NCI-H2081 (cell line): Measurements from ENCODE around the gene PNRC2.
"Not testable (repeated sequence)": the region's sequence is repeated elsewhere in the genome, so short reads cannot be mapped to it uniquely, and the experiment has no call there.

Experiments
- DNase-seq, 2 experiments: peaks; one replicate each; lab custom pipeline; 2025; lab: John Stamatoyannopoulos, UW

The PNRC2 gene

DNA sequence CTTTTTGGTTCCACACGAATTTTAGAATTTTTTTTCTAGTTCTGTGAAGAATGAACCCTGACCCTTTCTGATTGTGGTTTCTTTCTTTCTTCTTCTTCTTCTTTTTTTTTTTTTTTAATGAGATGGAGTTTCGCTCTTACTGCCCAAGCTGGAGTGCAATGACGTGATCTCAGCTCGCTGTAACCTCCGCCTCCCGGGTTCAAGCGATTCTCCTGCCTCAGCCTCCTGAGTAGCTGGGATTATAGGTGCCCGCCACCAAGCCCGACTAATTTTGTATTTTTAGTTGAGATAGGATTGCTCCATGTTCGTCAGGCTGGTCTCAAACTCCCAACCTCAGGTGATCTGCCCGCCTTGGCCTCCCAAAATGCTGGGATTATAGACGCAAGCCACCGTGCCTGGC lies 32.4 kb downstream of the PNRC2 start:
- DNase-seq, result not testable (repeated sequence)

GRCh38 chr1:23995431-23995837 lies 35.8 kb downstream of the PNRC2 start:
- no peak for DNase-seq

GRCh38 chr1:23996700-23997229 lies 37.1 kb downstream of the PNRC2 start:
- no peak for DNase-seq

- no peak for DNase-seq
These were observed 38.2 kb downstream of the PNRC2 start for GRCh38 chr1:23997812-23998211.

- no peak for DNase-seq
These were observed 39.6 kb downstream of the PNRC2 start for GRCh38 chr1:23999156-23999671.

GRCh38 chr1:24002695-24003094 lies 43.1 kb downstream of the PNRC2 start:
- DNase-seq, result no peak

DNA sequence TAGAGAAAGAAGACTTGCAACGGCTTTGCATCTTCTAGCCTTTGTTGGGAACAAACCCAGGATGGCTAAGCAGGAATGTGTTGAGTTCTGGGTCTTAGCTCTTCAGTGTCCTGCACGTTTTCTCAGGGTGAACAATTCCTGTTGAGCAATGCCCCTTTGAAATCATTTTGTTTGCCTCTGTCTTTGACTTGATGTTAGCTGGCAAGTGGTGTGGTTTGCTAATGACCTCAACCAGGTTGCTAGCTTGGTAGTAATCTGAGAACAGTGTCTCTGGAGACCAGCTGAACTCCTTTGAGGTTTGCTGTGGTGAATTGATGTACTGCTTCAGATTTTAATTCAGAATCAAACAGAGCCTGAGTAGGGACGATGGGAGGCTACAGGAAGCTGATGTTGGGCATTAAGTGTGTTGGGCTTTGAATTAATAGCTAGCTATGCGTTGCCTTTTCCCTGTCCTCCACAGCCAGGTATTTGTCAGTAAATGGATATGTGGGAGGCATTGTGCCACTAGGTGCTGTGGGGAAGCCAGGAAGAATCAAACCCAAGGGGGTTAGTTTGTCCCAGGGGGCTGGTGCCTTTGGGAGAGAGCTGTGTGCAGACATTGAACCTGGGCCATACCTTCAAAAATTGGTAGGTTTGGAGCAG lies 43.8 kb downstream of the PNRC2 start:
- DNase-seq, result no peak

DNA sequence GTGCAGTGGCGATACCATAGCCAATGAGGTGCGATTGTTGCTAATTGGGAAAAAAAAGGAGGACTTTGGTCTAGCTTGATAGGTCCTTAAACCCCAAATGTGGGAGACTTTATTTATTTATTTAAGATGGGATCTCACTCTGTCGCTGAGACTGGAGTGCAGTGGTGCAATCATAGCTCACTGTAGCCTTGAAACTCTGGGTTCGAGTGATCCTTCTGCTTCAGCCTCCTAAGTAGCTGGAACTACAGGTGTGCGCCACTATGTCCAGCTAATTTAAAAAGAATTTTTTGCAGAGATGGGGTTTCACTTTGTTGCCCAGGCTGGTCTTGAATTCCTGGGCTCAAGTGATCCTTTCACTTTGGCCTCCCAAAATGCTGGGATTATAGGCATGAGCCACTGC lies 44.5 kb downstream of the PNRC2 start:
- DNase-seq, result no peak

DNA sequence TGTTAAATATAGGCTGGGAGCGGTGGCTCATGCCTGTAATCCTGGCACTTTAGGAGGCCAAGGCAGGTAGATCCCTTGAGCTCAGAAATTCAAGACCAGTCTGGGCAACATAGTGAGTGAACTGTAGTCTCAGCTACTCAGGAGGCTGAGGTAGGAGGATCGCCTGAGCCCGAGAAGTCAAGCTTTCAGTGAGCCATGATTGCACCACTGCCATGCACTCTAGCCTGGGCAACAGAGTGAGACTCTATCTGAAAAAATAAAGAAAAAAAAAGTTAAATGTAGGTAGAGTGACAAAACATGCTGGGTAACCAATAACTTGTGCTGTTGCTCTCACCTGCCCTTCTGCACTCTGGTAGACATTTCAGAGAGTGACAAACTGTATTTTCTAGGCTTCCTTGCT lies 45.5 kb downstream of the PNRC2 start:
- DNase-seq, result no peak

GRCh38 chr1:24007079-24007478 lies 47.5 kb downstream of the PNRC2 start:
- DNase-seq, result no peak

- DNase-seq, result not testable (repeated sequence)
These were observed 49.1 kb downstream of the PNRC2 start for GRCh38 chr1:24008574-24009184.

DNA sequence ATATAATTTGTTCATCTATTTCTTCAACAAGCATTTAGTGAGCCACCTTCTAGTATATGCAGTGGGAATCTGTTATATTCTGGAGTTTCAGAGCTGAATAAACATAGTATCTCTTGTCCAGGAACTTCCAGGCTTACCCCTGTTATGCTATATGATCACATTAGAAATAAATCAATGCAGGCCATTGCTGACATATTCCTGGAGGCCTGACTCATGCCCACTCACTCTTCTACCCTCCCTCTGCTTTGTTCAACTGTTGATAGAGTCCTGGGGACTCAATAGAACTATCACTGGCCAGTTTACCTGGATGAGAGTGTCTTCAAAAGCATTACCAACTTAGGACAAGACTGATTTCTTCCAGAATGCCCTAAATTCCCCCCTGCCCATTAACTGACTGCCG lies 49.8 kb downstream of the PNRC2 start:
- DNase-seq, result no peak

DNA sequence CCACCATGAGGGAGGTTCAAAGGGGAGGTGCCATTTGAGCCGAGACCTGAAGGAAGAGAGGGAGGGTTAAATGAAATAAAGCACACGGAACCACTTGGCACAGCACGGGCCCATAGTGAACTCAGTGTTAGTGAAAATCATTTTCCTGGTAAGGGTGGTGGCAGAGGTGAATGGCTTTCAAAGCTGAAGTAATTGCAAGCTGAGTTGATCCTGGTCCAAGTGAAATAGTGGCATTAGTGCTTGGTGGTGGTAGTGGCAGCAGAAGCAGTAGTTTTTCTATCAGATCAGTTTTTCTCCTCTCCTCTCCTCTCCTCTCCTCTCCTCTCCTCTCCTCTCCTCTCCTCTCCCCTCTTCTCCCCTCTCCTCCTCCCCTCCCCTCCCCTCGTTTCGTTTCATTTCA lies 51.0 kb downstream of the PNRC2 start:
- no peak for DNase-seq

- DNase-seq, result not testable (repeated sequence)
These were observed 53.2 kb downstream of the PNRC2 start for GRCh38 chr1:24012878-24013277.
